Transverse colon (tissue), 4 donors: ENCODE results near the gene SLC41A2. TPM values are rescaled to one million over a fixed set of nuclear protein-coding genes. Genes with fewer than 3 reads are reported as not detected.

Source experiments
- DNase-seq: peaks from one replicate; pipeline ENCODE4 v3.0.0-alpha.2; 2019
- H3K27ac ChIP-seq, 4 donors: fragments of 200-600 bp; sonication (generic); 2 replicates each; pipeline ENCODE4 v1.5.1; 2016 to 2018; ENCODE audit warnings: inconsistent platforms in 4 of 4
- H3K27me3 ChIP-seq: fragments of 200-600 bp; sonication (generic); 2 replicates; pipeline ENCODE4 v1.5.1; 2017; ENCODE audit warnings: inconsistent platforms
- H3K36me3 ChIP-seq, 4 donors: fragments of 200-600 bp; sonication (generic); 2 replicates each; pipeline ENCODE4 v1.5.1; 2017 to 2019; ENCODE audit warnings: inconsistent platforms in 4 of 4
- H3K4me1 ChIP-seq, 4 donors: fragments of 200-600 bp; sonication (generic); 2 replicates each; pipeline ENCODE4 v1.5.1; 2017 to 2020; ENCODE audit warnings: inconsistent platforms in 4 of 4
- H3K4me3 ChIP-seq, 4 donors: fragments of 200-600 bp; sonication (generic); 1 replicate in 1 of 4; 2 replicates in 3 of 4; pipeline versions ENCODE4 v1.5.1 to v1.6.1; 2017 to 2019; ENCODE audit warnings: inconsistent platforms in 4 of 4
- H3K9me3 ChIP-seq, 2 donors: fragments of 200-600 bp; sonication (generic); 2 replicates each; pipeline ENCODE4 v1.5.1; 2017 to 2019; ENCODE audit warnings: inconsistent platforms in 2 of 2
- CTCF ChIP-seq, 5 experiments: fragments of 200-600 bp in 3 of 5; fragments of 450-650 bp in 2 of 5; sonication (generic) in 3 of 5; IDR thresholded peaks; 1 replicate in 2 of 5; 2 replicates in 3 of 5; pipeline ENCODE4 v1.5.1; 2016 to 2017; ENCODE audit warnings: antibody characterized with exemption in 5 of 5, inconsistent platforms in 3 of 5, mild to moderate bottlenecking in 2 of 5, moderate library complexity in 1 of 5
- EP300 ChIP-seq: sonication (generic); formaldehyde crosslinking; IDR thresholded peaks from one replicate; pipeline ENCODE4 v1.6.1; 2017; ENCODE audit warnings: antibody characterized with exemption, low read depth
- POLR2A ChIP-seq: fragments of 450-650 bp; IDR thresholded peaks from one replicate; pipeline ENCODE4 v1.6.1; 2016; ENCODE audit warnings: antibody characterized with exemption, mild to moderate bottlenecking, moderate library complexity
- POLR2AphosphoS5 ChIP-seq, 3 donors: sonication (generic); formaldehyde crosslinking; IDR thresholded peaks; one replicate each; pipeline ENCODE4 v1.6.1; 2016; ENCODE audit warnings: antibody characterized with exemption in 3 of 3
- WGBS, 2 donors: methylation state at CpG; one replicate each; pipeline ENCODE4 v1.1.5; 2018; ENCODE audit warnings: low coverage in 1 of 2; 5-methylcytosine and 5-hydroxymethylcytosine counted together
- in situ Hi-C, 4 donors: fragments of 200-750 bp; cut with MboI; loops; one replicate each; pipeline versions ENCODE4 v1.15.0 to v1.15.1; 2017; ENCODE audit warnings: low sequenced_read_pairs in 3 of 4, low pct_ligation_motif_present in 1 of 4, low pct_unique_long_range_greater_than_20kb in 1 of 4
- intact Hi-C: fragments of 100-400 bp; cut with DNase I; formaldehyde crosslinking; loops from one replicate; pipeline ENCODE4 v1.15.1; 2023; ENCODE audit warnings: low total_unique reads
- total RNA-seq, 4 donors: library from RNA; depleted of rRNA; stranded (reverse); fragments of >200 nt; gene quantifications; one replicate each; pipeline ENCODE4 v1.1.0, GENCODE V29; 2016

SLC41A2 gene
- total RNA-seq, 4 donors from 2014 or later = 31.6 to 154 (median 129) TPM

- Histone ChIP-seq H3K27me3 (no peaks in the 10 kb centered on the region), H3K4me1 (no peaks in the 10 kb centered on the region), H3K4me3 (no peak overlapping the region), H3K9me3 (no peaks in the 10 kb centered on the region), H3K36me3 (no peaks in the 10 kb centered on the region), H3K27ac (no peak overlapping the region)
- intact Hi-C loops = no loop called here
- TF ChIP-seq CTCF (IDR thresholded peaks at IDR 0.05) (no peak), POLR2A (no peak), POLR2AphosphoS5 (IDR thresholded peaks at IDR 0.05) (no peak)
- WGBS, 2 donors = 74 to 82% methylated on average over 4 to 5 of the region's 5 CpGs
- DNase-seq = no peak
- in situ Hi-C loops = no loop called here
These were observed 13.2 kb upstream of the SLC41A2 start for GRCh38 chr12:104971306-104971705.

- 38 to 51% methylated on average over 3 of the region's 3 CpGs for WGBS, 2 donors
- Histone ChIP-seq H3K9me3 (no peaks in the 10 kb centered on the region), H3K27me3 (no peaks in the 10 kb centered on the region), H3K27ac (no peak overlapping the region), H3K4me1 (no peaks in the 10 kb centered on the region), H3K4me3 (no peak overlapping the region), H3K36me3 (no peaks in the 10 kb centered on the region)
- in situ Hi-C loops (no loop called here), intact Hi-C loops (no loop called here)
- DNase-seq = no peak
- TF ChIP-seq EP300 = no peak
- TF ChIP-seq POLR2A = no peak
- TF ChIP-seq POLR2AphosphoS5 (IDR thresholded peaks at IDR 0.05) = no peak
These were observed 11.3 kb upstream of the SLC41A2 start for GRCh38 chr12:104969343-104969742.

- no peaks in the 10 kb centered on the region for H3K9me3 ChIP-seq
- H3K4me3 ChIP-seq = no peak overlapping the region
- TF ChIP-seq CTCF (IDR thresholded peaks at IDR 0.05) = no peak
- no peak for TF ChIP-seq POLR2AphosphoS5 (IDR thresholded peaks at IDR 0.05)
- no peak for TF ChIP-seq EP300
- TF ChIP-seq POLR2A = no peak
- in situ Hi-C loops (no loop called here), intact Hi-C loops (no loop called here)
- 56 to 72% methylated on average over 4 of the region's 4 CpGs for WGBS, 2 donors
- no peak overlapping the region for H3K27ac ChIP-seq
- no peak for DNase-seq
- H3K4me1 ChIP-seq = no peaks in the 10 kb centered on the region
- H3K36me3 ChIP-seq = no peaks in the 10 kb centered on the region
- H3K27me3 ChIP-seq = no peaks in the 10 kb centered on the region
These were observed 8.6 kb upstream of the SLC41A2 start for GRCh38 chr12:104966677-104967076.

- no peak for TF ChIP-seq EP300
- in situ Hi-C loops = no loop called here
These were observed 6.7 kb upstream of the SLC41A2 start for GRCh38 chr12:104964856-104965205.

GRCh38 chr12:104964167-104964855, 6.2 kb upstream of the SLC41A2 start:
- in situ Hi-C loops (no loop called here), intact Hi-C loops (no loop called here)
- H3K4me3 ChIP-seq = no peak overlapping the region
- H3K27ac ChIP-seq = no peak overlapping the region
- no peak for DNase-seq
- TF ChIP-seq POLR2A (no peak), POLR2AphosphoS5 (IDR thresholded peaks at IDR 0.05) (no peak), CTCF (IDR thresholded peaks at IDR 0.05) (no peak), EP300 (no peak)
- WGBS, 2 donors = 65 to 76% methylated on average over 4 to 8 of the region's 8 CpGs
- peaks cover 0 to 10% (median 2%) of the 10 kb centered on the region in 4 donors for H3K4me1 ChIP-seq
- H3K36me3 ChIP-seq = no peaks in the 10 kb centered on the region
- H3K9me3 ChIP-seq = no peaks in the 10 kb centered on the region
- H3K27me3 ChIP-seq = no peaks in the 10 kb centered on the region

More at GRCh38 chr12:104964856-104965205, 6.7 kb upstream of the SLC41A2 start:
- 31 to 67% methylated on average over 1 to 2 of the region's 2 CpGs for WGBS, 2 donors
- Histone ChIP-seq H3K4me3 (no peak overlapping the region), H3K4me1 (peaks cover 0 to 5% (median 0%) of the 10 kb centered on the region in 4 donors), H3K27ac (no peak overlapping the region), H3K9me3 (no peaks in the 10 kb centered on the region), H3K27me3 (no peaks in the 10 kb centered on the region), H3K36me3 (no peaks in the 10 kb centered on the region)
- no peak for DNase-seq
- intact Hi-C loops = no loop called here
